HG03432 (cell line): Measurements from ENCODE around the gene PPAT.
A peak's percentile ranks its signal among the peaks of the same experiment; 100 is the strongest.
"Not testable (repeated sequence)": the region's sequence is repeated elsewhere in the genome, so short reads cannot be mapped to it uniquely, and the experiment has no call there.

Experiments
- ATAC-seq: cut with Tn5 transposase; IDR thresholded peaks from one replicate; pipeline ENCODE4 v1.9.1; 2021; ENCODE audit warnings: mild to moderate bottlenecking, moderate library complexity; ENCODE audit not compliant: unreplicated experiment

The PPAT gene

GRCh38 chr4:56387023-56388001 is 48.1 kb downstream of the PPAT start, which contains the start of gene AASDH:
Gene AASDH, minus strand, starts transcription at chr4:56387491. Its CDS starts 3,192 bp downstream, at chr4:56384299.
- peak; percentile 95 for ATAC-seq

GRCh38 chr4:56386091-56386490 is 49.3 kb downstream of the PPAT start:
- ATAC-seq: no peak

GRCh38 chr4:56375458-56375857 is 60.0 kb downstream of the PPAT start:
- no peak for ATAC-seq

GRCh38 chr4:56374956-56375355 is 60.5 kb downstream of the PPAT start:
- ATAC-seq: no peak

GRCh38 chr4:56372774-56373173 is 62.6 kb downstream of the PPAT start:
- no peak for ATAC-seq

- no peak for ATAC-seq
Observed at GRCh38 chr4:56371426-56372220, 63.8 kb downstream of the PPAT start.

- ATAC-seq: no peak
Observed at GRCh38 chr4:56370377-56370776, 65.0 kb downstream of the PPAT start.

GRCh38 chr4:56362981-56363380 is 72.4 kb downstream of the PPAT start:
- not testable (repeated sequence) for ATAC-seq

- no peak for ATAC-seq
Observed at GRCh38 chr4:56360071-56360470, 75.3 kb downstream of the PPAT start.

- ATAC-seq: no peak
Observed at GRCh38 chr4:56356650-56357049, 78.8 kb downstream of the PPAT start.

- no peak for ATAC-seq
Observed at GRCh38 chr4:56348576-56348975, 86.8 kb downstream of the PPAT start.

- no peak for ATAC-seq
Observed at GRCh38 chr4:56345458-56345857, 90.0 kb downstream of the PPAT start.
